NOMO-1 (cell line): Measurements from ENCODE around the gene ARHGAP29.

Source experiments
- DNase-seq, 2 experiments: peaks; one replicate each; lab custom pipeline; 2025; ENCODE audit not compliant: unreplicated experiment in 2 of 2; lab: John Stamatoyannopoulos, UW

The ARHGAP29 gene

DNA sequence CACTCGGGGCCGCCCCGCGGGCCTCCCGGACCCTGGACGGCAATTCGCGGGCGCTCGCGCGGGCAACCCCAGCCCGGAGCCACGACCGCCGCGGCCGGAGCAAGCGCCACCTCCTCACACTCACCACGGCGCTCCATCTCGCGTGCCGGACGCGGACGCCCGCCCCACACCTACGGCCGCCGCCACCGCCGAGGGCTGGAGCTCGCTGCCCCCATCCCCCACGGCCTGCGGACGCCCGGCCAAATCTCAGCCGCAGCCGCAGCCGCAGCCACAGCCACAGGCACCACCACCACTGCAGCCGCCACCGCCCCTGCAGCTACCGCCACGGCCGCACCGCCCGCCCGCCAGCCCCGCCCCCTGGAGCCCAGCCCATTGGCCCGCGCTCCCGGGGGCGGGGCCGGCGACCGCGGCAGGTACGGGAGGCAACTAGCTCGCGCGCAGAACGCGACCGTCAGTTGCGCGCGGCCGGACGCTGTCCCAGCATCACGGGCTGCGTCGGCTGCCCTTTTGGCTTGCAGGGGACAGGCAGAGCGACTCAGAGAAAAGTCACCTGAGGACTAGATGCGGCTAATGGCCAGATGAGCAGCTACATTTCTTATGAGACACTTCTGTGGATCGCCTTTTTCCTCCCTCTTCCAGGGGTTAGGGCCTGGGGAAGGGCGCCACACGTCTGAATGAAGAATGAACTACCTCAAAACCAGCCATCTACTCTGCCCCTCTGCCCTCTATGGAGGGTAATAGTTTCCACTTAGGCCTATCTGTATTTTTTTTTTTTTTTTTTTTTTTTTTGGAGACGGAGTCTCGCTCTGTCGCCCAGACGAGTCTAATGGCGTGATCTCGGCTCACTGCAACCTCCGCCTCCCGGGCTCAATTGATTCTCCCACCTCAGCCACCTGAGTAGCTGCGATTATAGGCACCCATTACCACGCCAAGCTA, at the start of gene ARHGAP29:
ARHGAP29 (minus strand) TSS at position 294 of the 936 bp plus-strand sequence. CDS start 5,973 bp downstream, outside the sequence.
- DNase-seq: no peak

GRCh38 chr1:94286864-94287437, 49.6 kb upstream of the ARHGAP29 start:
- no peak for DNase-seq

DNA sequence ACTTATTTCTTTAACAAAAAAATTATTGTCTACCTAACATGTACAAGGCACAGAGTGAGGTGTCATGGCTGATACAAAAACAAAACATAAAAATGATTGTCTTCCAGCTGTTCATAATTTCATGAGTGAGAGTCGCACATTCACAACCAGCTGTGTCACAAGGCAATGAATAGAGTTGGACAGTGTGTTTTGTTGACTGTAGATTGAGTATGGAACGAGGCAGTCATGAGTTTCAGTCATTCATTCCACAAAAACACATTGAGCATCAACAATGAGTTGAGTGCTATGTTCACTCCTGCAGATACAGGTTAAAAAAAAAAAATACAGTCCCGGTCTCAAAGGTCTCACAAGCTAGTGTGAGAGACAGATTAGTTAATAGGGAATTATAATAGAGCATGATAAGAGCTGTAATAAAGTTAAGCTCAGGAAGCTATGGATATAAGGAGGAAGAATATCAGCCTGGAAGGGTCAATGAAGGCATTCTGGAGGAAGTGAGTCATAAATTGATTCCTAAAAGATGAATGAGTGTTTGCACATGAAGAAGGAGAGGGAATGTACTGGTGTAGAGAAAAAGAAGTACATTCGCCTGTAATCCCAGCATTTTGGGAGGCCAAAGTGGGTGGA, 47.8 kb upstream of the ARHGAP29 start:
- no peak for DNase-seq

DNA sequence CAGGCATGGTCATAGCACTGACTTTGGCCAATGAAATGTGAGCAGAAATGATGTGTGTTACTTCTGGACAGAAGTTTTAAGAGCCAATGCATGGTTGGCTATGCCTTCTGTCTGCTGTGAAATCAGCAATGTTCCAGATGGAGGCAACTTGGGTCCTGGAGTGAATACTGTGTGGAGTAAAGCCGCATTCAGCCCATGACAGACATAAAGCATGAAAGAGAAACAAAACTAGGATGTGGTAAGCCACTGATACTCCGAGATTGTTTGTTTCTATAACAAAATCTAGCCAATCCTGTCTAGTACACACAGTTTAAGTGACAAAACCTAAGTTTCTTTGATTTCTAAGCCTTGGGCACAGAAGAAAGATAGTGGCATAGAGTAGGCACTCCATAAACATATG, 47.1 kb upstream of the ARHGAP29 start:
- no peak for DNase-seq

- no peak for DNase-seq
Measured at GRCh38 chr1:94283462-94283861, 46.1 kb upstream of the ARHGAP29 start.

- DNase-seq: no peak
Measured at GRCh38 chr1:94282143-94282711, 44.8 kb upstream of the ARHGAP29 start.

DNA sequence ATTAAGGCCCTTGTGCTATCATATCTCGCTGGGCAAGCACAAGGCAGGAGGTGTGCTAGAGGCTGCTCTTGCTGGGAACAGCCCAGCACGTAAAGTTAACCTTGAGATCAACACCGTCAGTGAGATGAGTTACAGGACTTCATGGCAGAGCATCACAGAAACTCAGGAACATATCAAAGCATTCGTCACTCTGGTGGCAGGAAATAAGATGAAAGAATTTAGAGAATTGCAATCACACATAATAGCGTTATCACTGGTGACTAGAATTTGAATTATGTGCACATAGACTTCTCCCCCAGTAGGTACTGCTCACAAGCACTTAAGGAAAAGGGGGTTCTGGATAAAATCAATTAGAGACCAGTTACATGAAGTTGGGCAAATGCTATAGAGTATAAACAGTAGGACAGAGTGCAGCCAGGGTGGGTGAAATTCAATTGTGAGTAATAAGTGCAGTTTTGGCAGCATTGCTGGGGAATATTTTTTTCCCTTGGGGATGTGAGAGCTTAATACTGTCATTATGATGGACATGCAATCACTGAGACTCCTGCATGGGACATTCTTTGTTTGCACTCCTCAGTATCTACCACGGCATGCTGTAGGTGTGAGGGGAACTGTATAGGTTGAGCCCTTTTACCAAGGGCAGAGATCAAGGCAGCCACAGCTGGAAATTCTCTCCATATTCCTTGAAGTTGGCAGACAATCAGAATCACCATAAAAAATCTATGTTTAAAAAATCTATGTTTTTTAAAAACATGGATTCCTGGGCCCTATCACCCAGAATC, 44.2 kb upstream of the ARHGAP29 start:
- no peak for DNase-seq

- DNase-seq: no peak
Measured at GRCh38 chr1:94280541-94280940, 43.2 kb upstream of the ARHGAP29 start.

DNA sequence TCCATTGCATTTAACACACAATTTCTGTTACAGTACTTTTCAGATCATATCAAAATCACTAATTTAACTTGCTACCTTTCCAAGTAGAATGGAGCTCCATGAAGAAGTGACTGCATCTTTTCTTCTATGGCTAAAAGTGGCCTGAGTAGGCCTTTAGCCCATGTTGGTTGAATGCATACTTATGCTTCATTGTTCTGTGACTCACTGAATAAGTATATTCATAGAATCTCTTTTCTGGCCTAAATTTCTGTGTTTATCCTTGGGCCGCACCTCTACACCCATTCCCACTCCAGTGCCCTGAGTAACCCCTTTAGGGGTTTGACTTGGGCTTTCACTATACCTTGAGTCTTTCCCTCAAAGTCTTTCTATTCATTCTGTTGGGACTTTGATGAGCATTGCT, 42.1 kb upstream of the ARHGAP29 start:
- no peak for DNase-seq

GRCh38 chr1:94279038-94279437, 41.7 kb upstream of the ARHGAP29 start:
- no peak for DNase-seq

DNA sequence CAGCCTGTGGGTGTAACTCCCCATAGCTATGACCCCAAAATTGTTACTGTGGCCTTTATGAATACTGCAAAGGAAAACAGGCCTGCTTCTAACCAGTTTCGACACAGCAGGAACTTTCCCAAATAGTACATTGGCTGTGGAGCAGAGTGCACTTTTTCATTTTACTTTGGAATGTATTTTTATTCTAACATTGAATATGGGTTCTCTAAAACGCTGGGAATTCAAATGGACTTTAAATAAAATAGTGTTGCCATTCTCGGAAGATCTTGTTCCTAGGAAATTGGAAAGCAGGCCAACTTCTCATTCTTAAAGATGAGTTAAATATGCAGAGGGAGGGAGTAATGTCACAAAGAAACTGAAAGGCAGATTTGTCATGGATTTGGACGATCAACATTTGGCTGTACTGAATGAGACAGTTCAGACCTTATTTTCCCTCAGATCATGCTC, 39.6 kb upstream of the ARHGAP29 start:
- DNase-seq: no peak

- DNase-seq: no peak
Measured at GRCh38 chr1:94275083-94275482, 37.7 kb upstream of the ARHGAP29 start.

DNA sequence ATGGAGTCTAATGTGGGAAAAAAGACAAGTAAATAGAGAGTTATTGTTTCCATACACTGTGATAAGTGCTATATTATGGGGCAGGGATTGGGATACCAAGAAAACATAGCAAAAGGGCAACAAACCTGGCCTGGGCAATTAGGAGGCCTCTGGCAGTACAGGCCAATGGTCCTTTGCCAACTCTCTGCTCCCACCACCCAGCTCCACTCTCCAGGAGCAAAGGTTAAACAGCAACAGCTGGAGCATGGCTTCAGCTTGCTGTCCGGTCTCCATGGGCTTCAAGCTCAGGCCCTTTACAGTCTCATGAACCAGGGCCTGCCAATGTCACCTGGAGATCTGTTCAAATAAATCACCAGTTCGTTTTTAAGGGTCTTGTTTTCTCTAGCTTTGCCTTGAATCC, 37.2 kb upstream of the ARHGAP29 start:
- no peak for DNase-seq

DNA sequence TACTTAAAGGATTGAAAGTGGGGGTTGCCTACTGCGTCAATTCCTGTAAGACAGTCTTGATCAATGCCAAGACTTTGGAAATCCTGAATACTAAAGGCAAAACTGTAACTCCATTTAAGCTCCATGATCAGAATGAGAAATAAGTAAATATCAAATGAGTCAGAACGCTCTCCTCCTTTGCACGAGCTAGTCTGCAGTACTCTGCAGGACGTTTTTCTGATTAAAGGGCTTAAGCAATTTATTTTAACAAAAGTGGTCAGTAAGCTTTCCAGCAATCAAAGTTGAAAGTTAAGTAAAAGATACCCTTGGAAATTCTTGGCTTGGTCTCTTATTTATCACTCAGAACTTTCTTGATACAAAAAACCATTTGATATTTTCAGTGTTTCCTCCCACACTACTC, 35.7 kb upstream of the ARHGAP29 start:
- no peak for DNase-seq

DNA sequence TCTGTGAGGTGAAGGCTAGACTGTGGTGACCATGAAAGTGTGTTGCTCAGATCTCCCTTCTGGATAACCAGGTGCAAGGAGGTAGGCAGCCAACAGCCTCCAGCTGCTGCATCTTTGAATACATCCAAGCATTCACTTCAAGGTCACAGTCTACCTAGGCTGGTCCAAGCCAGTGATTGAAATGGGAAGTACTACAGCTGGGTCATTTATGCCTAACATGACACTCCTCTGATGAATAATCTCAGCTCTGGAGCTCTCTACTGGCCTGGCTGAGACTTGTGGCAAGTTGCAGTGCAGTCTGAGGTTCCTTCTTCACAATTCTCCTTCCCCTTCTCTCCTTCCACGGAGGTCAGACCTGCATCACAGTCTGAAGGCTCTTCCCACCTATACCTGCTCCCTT, 35.0 kb upstream of the ARHGAP29 start:
- DNase-seq: peak in 1 of 2 experiments; percentile 8

DNA sequence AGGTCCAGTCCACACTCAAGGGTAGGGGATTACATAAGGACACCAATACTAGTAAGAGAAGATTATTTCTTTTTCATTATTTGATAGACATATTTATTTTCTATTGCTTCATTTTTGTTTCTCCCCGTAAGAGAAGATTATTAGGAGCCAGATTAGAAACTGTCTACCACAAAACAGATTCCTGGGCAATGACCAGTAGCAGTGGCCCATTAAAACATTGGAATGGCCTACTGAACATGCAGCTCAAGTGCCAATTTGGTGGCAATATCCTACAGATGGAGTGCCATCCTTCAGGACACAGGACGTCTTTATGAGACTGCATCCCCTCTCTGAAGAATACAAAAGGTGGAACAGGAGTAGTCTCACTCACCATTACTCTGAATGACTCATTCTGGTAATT, 34.0 kb upstream of the ARHGAP29 start:
- no peak for DNase-seq

GRCh38 chr1:94270801-94271203, 33.4 kb upstream of the ARHGAP29 start:
- DNase-seq: no peak

GRCh38 chr1:94269921-94270320, 32.5 kb upstream of the ARHGAP29 start:
- DNase-seq: no peak

GRCh38 chr1:94265906-94266305, 28.5 kb upstream of the ARHGAP29 start:
- DNase-seq: no peak

DNA sequence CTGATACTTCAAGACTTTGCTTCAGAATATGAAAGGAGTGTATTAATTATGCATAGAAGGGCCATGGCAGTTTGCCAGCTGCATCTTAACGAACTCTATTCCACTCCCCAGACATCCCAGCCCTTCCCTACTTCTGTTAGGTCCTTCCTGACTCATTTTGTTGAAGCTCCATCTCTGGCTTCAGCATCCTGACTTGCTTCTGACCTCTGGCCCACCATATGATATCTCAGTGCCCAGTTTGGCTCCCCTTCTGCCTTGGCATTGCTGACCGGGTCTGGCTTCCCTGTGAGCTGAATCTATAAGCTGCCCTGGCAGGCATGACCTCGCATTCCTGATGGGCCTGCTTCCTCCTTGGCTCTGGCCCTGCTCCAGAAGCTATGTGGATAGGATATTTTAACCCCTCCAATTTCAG, 27.6 kb upstream of the ARHGAP29 start:
- DNase-seq: no peak
